WTC11 (cell line): ENCODE data around the gene NECTIN1. TPM values are rescaled to one million over a fixed set of nuclear protein-coding genes. Genes with fewer than 3 reads are reported as not detected.

Experiments used
- ATAC-seq: fragments of 200-7000 bp; cut with Tn5 transposase; 2 replicates; pipeline ENCODE4 v1.10.0; 2021; ENCODE audit warnings: mild to moderate bottlenecking, moderate library complexity
- CTCF ChIA-PET: fragments of 300-600 bp; sonication (Branson Sonifier 250); formaldehyde crosslinking; loops from one replicate; lab custom pipeline; 2021; ENCODE audit warnings: antibody characterized with exemption; lab: Charles Lee
- POLR2A ChIA-PET: fragments of 350-600 bp; sonication (Branson Sonifier 250); formaldehyde crosslinking; loops from one replicate; lab custom pipeline; 2021; ENCODE audit warnings: antibody characterized with exemption; lab: Charles Lee
- DNase-seq: peaks from one replicate; pipeline ENCODE4 v3.0.0; 2021; ENCODE audit warnings: low spot score
- H3K27ac Mint-ChIP-seq: 2 replicates; pipeline ENCODE4 v1.8.0; 2021; ENCODE audit warnings: mixed read lengths
- H3K27me3 Mint-ChIP-seq: 2 replicates; pipeline ENCODE4 v1.8.0; 2021; ENCODE audit warnings: low read depth, mild to moderate bottlenecking, moderate library complexity, mixed read lengths
- H3K36me3 Mint-ChIP-seq: 2 replicates; pipeline ENCODE4 v1.8.0; 2021; ENCODE audit warnings: mixed read lengths
- H3K4me1 Mint-ChIP-seq: 2 replicates; pipeline ENCODE4 v1.8.0; 2022; ENCODE audit warnings: mixed read lengths
- H3K4me3 Mint-ChIP-seq: 2 replicates; pipeline ENCODE4 v1.8.0; 2021; ENCODE audit warnings: mild to moderate bottlenecking, moderate library complexity, mixed read lengths
- H3K9me3 Mint-ChIP-seq: 2 replicates; pipeline ENCODE4 v1.8.0; 2021; ENCODE audit warnings: mixed read lengths
- ATF3 ChIP-seq: sonication (generic); formaldehyde crosslinking; conservative IDR thresholded peaks from 2 replicates; pipeline ENCODE4 v1.8.1; 2022; ENCODE audit warnings: mild to moderate bottlenecking, missing genetic modification reagents
- CREB1 ChIP-seq: sonication (generic); formaldehyde crosslinking; IDR thresholded peaks from 2 replicates; pipeline ENCODE4 v1.8.0; 2023; ENCODE audit warnings: mild to moderate bottlenecking, missing genetic modification reagents
- CTCF ChIP-seq: fragments of 200-600 bp; IDR thresholded peaks from 2 replicates; pipeline ENCODE4 v1.8.0; 2022; ENCODE audit warnings: antibody characterized with exemption
- ETV6 ChIP-seq: sonication (generic); formaldehyde crosslinking; IDR thresholded peaks from 2 replicates; pipeline ENCODE4 v1.8.1; 2022; ENCODE audit warnings: mild to moderate bottlenecking, missing genetic modification reagents
- FOXK1 ChIP-seq: sonication (generic); formaldehyde crosslinking; IDR thresholded peaks from 2 replicates; pipeline ENCODE4 v1.8.0; 2022; ENCODE audit warnings: mild to moderate bottlenecking, moderate library complexity, missing genetic modification reagents
- GABPB1 ChIP-seq: sonication (generic); formaldehyde crosslinking; IDR thresholded peaks from 2 replicates; pipeline ENCODE4 v1.8.1; 2023; ENCODE audit warnings: mild to moderate bottlenecking, missing genetic modification reagents
- MLX ChIP-seq: sonication (generic); formaldehyde crosslinking; IDR thresholded peaks from 2 replicates; pipeline ENCODE4 v1.8.1; 2023; ENCODE audit warnings: mild to moderate bottlenecking, missing genetic modification reagents, moderate library complexity
- NR3C1 ChIP-seq: sonication (generic); formaldehyde crosslinking; conservative IDR thresholded peaks from 2 replicates; pipeline ENCODE4 v1.8.1; 2023; ENCODE audit warnings: low read depth, mild to moderate bottlenecking, missing genetic modification reagents
- SP1 ChIP-seq: sonication (generic); formaldehyde crosslinking; conservative IDR thresholded peaks from 2 replicates; pipeline ENCODE4 v1.8.1; 2022; ENCODE audit warnings: missing genetic modification reagents
- TEAD1 ChIP-seq: sonication (generic); formaldehyde crosslinking; IDR thresholded peaks from 2 replicates; pipeline ENCODE4 v1.8.0; 2022; ENCODE audit warnings: mild to moderate bottlenecking, missing genetic modification reagents
- ZBTB21 ChIP-seq: sonication (generic); formaldehyde crosslinking; IDR thresholded peaks from 2 replicates; pipeline ENCODE4 v1.8.1; 2023; ENCODE audit warnings: mild to moderate bottlenecking, missing genetic modification reagents, borderline replicate concordance
- ZNF219 ChIP-seq: sonication (generic); formaldehyde crosslinking; IDR thresholded peaks from 2 replicates; pipeline ENCODE4 v1.8.0; 2023; ENCODE audit warnings: missing genetic modification reagents, mild to moderate bottlenecking, borderline replicate concordance
- ZNF232 ChIP-seq: sonication (generic); formaldehyde crosslinking; IDR thresholded peaks from 2 replicates; pipeline ENCODE4 v1.8.0; 2022; ENCODE audit warnings: mild to moderate bottlenecking, missing genetic modification reagents
- total RNA-seq: library from RNA; stranded (reverse); gene quantifications from 3 replicates; pipeline ENCODE4 v1.2.3, GENCODE V29; 2021
- TF ChIP-seq, protein P1 (sequence below): sonication (generic); formaldehyde crosslinking; IDR thresholded peaks from 2 replicates; pipeline ENCODE4 v1.8.1; 2022; ENCODE audit warnings: mild to moderate bottlenecking, missing genetic modification reagents, moderate library complexity, borderline replicate concordance
- TF ChIP-seq, protein P2 (sequence below): sonication (generic); formaldehyde crosslinking; conservative IDR thresholded peaks from 2 replicates; pipeline ENCODE4 v1.8.1; 2023; ENCODE audit warnings: mild to moderate bottlenecking, low read depth, missing genetic modification reagents, moderate library complexity
- TF ChIP-seq, protein P3 (sequence below): fragments of 250-450 bp; sonication (Bioruptor Pico); IDR thresholded peaks from 2 replicates; pipeline ENCODE4 v1.9.0; 2021; ENCODE audit warnings: mild to moderate bottlenecking

The NECTIN1 gene
- total RNA-seq, 1 experiment from 2014 or later = 86.2 TPM

DNA sequence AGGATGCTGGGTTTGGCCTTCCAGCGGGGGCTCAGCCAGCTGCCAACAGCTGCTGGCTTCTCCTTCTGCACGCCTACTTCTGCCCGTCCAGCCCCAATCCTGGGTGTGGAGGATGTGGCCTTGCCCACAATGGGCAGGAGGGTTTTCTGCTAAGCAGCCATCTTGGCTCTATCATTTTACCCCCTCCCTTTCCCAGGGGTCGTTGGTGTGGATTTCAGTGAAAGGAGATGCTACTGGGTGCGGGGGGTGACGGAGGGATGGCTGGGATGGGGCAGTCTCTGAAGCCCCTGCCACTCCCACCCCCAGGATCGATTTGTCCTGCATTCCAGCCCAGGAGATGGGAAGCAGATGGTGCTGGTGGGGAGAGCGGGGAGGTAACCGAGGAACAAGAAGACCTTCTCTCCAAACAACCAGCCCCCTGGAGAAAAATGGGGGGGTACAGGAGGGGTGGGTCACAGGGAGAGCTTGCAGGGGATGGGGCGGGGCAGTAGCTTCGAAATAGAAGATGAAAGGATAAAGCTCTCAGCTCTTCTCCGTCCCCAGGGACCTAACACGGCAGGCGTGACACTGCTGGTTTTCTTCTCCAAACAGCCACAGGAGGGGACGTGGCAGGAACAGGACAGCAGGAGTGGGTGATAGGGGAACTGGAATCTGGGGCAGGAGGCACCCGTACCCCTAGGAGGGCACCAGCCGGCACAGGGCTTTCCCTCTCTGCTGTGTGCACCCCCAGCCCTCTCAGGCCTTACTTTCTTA, 68.9 kb downstream of the NECTIN1 start:
- H3K27me3 Mint-ChIP-seq = no peaks in the 10 kb centered on the region; the same call in 1 of the 2 replicates
- TF ChIP-seq SP1 (CRISPR knock-in tag) (no peak), ZNF232 (CRISPR knock-in tag) (no peak), ZBTB21 (CRISPR knock-in tag) (no peak), TEAD1 (no peak)
- TF ChIP-seq, protein P1, sequence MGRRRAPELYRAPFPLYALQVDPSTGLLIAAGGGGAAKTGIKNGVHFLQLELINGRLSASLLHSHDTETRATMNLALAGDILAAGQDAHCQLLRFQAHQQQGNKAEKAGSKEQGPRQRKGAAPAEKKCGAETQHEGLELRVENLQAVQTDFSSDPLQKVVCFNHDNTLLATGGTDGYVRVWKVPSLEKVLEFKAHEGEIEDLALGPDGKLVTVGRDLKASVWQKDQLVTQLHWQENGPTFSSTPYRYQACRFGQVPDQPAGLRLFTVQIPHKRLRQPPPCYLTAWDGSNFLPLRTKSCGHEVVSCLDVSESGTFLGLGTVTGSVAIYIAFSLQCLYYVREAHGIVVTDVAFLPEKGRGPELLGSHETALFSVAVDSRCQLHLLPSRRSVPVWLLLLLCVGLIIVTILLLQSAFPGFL (CRISPR knock-in tag) = no peak
- DNase-seq (no peak), ATAC-seq (no peak)
- POLR2A ChIA-PET = no interaction called here
- no peak overlapping the region for H3K27ac Mint-ChIP-seq
- no peak overlapping the region for H3K4me3 Mint-ChIP-seq
- no peaks in the 10 kb centered on the region for H3K9me3 Mint-ChIP-seq
- peaks cover 19% of the 10 kb centered on the region for H3K4me1 Mint-ChIP-seq
- CTCF ChIA-PET = interaction anchor here (1.3 kb wide), 1 partner anchor 18 kb away, joined by 3 read pairs; no protein-coding TSS in a partner anchor
- H3K36me3 Mint-ChIP-seq = no peaks in the 10 kb centered on the region

- ChIA-PET CTCF (interaction anchor here (1.0 to 4.4 kb wide), 4 partner anchors 12 to 315 kb away, joined by 3 to 21 read pairs (median 4); no protein-coding TSS in a partner anchor), POLR2A (no interaction called here)
- no peak for TF ChIP-seq GABPB1
- no peak for TF ChIP-seq CREB1 (CRISPR knock-in tag)
- no peak for TF ChIP-seq NR3C1 (CRISPR knock-in tag)
- TF ChIP-seq ZNF219 (CRISPR knock-in tag) = no peak
- no peak for TF ChIP-seq CTCF
- TF ChIP-seq, all 79 proteins: peak for 0
- Mint-ChIP-seq H3K9me3 (peaks cover 1% of the 10 kb centered on the region; the same call in 1 of the 2 replicates), H3K27ac (no peak overlapping the region), H3K36me3 (0 out of 2 replicates have a peak, but pooled peaks cover under 1% of the 10 kb centered on the region), H3K4me1 (peaks cover 27% of the 10 kb centered on the region), H3K4me3 (no peak overlapping the region), H3K27me3 (peaks cover 2% of the 10 kb centered on the region)
- ATAC-seq (no peak), DNase-seq (no peak)
Measured at GRCh38 chr11:119652907-119653659, 75.9 kb downstream of the NECTIN1 start.

DNA sequence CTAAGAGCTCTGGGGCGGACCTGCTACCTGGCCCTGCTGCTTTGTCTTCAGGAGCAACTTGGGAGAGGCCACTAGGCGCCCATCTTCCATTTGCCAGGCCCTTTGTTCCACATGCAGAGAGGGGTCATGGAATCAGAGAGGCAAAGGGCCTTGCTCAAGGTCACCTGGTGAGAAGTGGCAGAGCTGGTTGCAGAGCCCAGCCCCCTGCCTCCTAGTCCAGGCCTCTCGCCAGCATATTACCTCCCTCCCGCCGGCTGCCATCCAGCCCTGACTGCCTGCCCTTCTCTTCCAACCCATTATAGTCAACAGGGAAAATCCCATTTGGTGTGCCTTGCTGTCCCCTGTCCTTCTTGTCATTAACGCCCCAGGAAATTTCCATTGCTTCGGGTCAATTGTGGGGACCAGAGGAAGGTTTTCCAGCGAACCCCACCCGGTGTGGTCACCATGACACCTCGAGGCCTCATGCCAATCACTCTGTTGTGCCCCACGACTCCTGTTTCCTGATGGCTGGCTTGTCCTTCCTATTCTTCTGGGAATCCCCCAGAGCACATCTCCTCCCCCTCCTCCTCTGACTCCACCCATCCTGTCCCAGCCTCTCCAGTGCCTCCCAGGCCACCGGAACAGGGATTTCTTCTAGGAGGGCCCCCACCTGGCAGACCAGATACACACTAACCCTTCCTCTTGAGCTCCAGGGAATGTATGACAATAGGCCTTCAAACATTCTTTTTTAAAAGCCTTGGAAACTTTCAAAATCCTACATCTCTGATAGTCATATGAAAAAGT, 77.0 kb downstream of the NECTIN1 start:
- Mint-ChIP-seq H3K9me3 (peaks cover 4% of the 10 kb centered on the region; the same call in 1 of the 2 replicates), H3K36me3 (peaks cover 4% of the 10 kb centered on the region; the same call in 1 of the 2 replicates), H3K27me3 (peaks cover 2% of the 10 kb centered on the region), H3K4me1 (peaks cover 33% of the 10 kb centered on the region), H3K27ac (no peak overlapping the region; the same call in 1 of the 2 replicates), H3K4me3 (no peak overlapping the region)
- POLR2A ChIA-PET = no interaction called here
- TF ChIP-seq ETV6 (CRISPR knock-in tag) (no peak), ATF3 (no peak), MLX (CRISPR knock-in tag) (no peak), FOXK1 (no peak)
- TF ChIP-seq, protein P2, sequence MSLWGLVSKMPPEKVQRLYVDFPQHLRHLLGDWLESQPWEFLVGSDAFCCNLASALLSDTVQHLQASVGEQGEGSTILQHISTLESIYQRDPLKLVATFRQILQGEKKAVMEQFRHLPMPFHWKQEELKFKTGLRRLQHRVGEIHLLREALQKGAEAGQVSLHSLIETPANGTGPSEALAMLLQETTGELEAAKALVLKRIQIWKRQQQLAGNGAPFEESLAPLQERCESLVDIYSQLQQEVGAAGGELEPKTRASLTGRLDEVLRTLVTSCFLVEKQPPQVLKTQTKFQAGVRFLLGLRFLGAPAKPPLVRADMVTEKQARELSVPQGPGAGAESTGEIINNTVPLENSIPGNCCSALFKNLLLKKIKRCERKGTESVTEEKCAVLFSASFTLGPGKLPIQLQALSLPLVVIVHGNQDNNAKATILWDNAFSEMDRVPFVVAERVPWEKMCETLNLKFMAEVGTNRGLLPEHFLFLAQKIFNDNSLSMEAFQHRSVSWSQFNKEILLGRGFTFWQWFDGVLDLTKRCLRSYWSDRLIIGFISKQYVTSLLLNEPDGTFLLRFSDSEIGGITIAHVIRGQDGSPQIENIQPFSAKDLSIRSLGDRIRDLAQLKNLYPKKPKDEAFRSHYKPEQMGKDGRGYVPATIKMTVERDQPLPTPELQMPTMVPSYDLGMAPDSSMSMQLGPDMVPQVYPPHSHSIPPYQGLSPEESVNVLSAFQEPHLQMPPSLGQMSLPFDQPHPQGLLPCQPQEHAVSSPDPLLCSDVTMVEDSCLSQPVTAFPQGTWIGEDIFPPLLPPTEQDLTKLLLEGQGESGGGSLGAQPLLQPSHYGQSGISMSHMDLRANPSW (CRISPR knock-in tag) = no peak
- TF ChIP-seq, protein P3, sequence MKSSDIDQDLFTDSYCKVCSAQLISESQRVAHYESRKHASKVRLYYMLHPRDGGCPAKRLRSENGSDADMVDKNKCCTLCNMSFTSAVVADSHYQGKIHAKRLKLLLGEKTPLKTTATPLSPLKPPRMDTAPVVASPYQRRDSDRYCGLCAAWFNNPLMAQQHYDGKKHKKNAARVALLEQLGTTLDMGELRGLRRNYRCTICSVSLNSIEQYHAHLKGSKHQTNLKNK (CRISPR knock-in tag) = no peak
- CTCF ChIA-PET = interaction anchor here (1.0 to 4.4 kb wide), 5 partner anchors 11 to 314 kb away, joined by 3 to 21 read pairs (median 4); no protein-coding TSS in a partner anchor
- ATAC-seq (peak; percentile 78), DNase-seq (peak; percentile 22)
